GM12878 (cell line): ENCODE results near the gene OVCA2. TPM values are rescaled to one million over a fixed set of nuclear protein-coding genes. Genes with fewer than 3 reads are reported as not detected.

Source experiments
- ATAC-seq: fragments of 200-7000 bp; cut with Tn5 transposase; 3 replicates; pipeline ENCODE4 v1.9.1; 2020; ENCODE audit warnings: mild to moderate bottlenecking, moderate library complexity
- BruUV-seq: library from RNA; stranded (reverse); fragments of 400-500 nt; replicated peaks from 2 replicates; lab custom pipeline; 2021; lab: Mats Ljungman, UMichigan
- CTCF ChIA-PET: fragments of 300-600 bp; sonication (Branson Sonifier 250); formaldehyde crosslinking; extraction: SDS; loops from one replicate; lab custom pipeline; 2021; ENCODE audit warnings: inconsistent platforms; lab: Yijun Ruan, JAX
- POLR2A ChIA-PET: fragments of 350-600 bp; formaldehyde crosslinking; extraction: SDS; loops from one replicate; lab custom pipeline; 2021; ENCODE audit warnings: inconsistent platforms; lab: Charles Lee
- RAD21 ChIA-PET: fragments of 300-600 bp; sonication (Branson Sonifier 250); formaldehyde crosslinking; loops from one replicate; lab custom pipeline; 2023; ENCODE audit warnings: antibody characterized with exemption; ENCODE audit not compliant: unreplicated experiment; lab: Charles Lee
- SMC1A ChIA-PET: fragments of 300-600 bp; sonication (Branson Sonifier 250); formaldehyde crosslinking; loops from one replicate; lab custom pipeline; 2023; ENCODE audit not compliant: unreplicated experiment, uncharacterized antibody; lab: Charles Lee
- DNase-seq: peaks from one replicate; pipeline ENCODE4 v3.0.0-alpha.2; 2011; ENCODE audit warnings: low read depth, low spot score
- FAIRE-seq: peaks from 3 replicates; lab custom pipeline; 2011; peaks lifted over from hg19 to GRCh38; lab: Jason Lieb, UNC
- H2AFZ ChIP-seq: 2 replicates; pipeline ENCODE4 v1.6.0; 2011; ENCODE audit warnings: low read depth, low read length, control low read depth; ENCODE audit not compliant: control insufficient read depth
- H3K27ac ChIP-seq: 2 replicates; pipeline ENCODE4 v1.5.1; 2011; ENCODE audit warnings: control low read depth; ENCODE audit not compliant: control insufficient read depth, insufficient read depth
- H3K27me3 ChIP-seq, 2 experiments: replicated peaks in 1 of 2; 2 replicates each; pipeline versions ENCODE4 v1.6.0 to v1.6.1; 2011; ENCODE audit warnings: low read length in 1 of 2; ENCODE audit not compliant: control insufficient read depth in 2 of 2, insufficient read depth in 2 of 2
- H3K36me3 ChIP-seq, 2 experiments: 2 replicates each; pipeline ENCODE4 v1.5.1; 2011; ENCODE audit warnings: low read length in 1 of 2; ENCODE audit not compliant: control insufficient read depth in 2 of 2, insufficient read depth in 2 of 2
- H3K4me1 ChIP-seq: 2 replicates; pipeline ENCODE4 v1.6.1; 2011; ENCODE audit warnings: mild to moderate bottlenecking, low read length, moderate library complexity, mixed read lengths; ENCODE audit not compliant: control insufficient read depth, insufficient read depth
- H3K4me2 ChIP-seq: 2 replicates; pipeline ENCODE4 v1.6.0; 2011; ENCODE audit warnings: control low read depth; ENCODE audit not compliant: control insufficient read depth, insufficient read depth
- H3K4me3 ChIP-seq: fragments of 200-600 bp; sonication (generic); 2 replicates; pipeline ENCODE4 v1.5.1; 2016
- H3K79me2 ChIP-seq: 2 replicates; pipeline ENCODE4 v1.6.0; 2011; ENCODE audit warnings: low read length; ENCODE audit not compliant: control insufficient read depth, insufficient read depth
- H3K9ac ChIP-seq: 2 replicates; pipeline ENCODE4 v1.8.0; 2011; ENCODE audit warnings: low read length, control low read depth, mixed read lengths; ENCODE audit not compliant: control insufficient read depth, insufficient read depth
- H3K9me3 ChIP-seq: replicated peaks from 3 replicates; pipeline ENCODE4 v1.5.1; 2011; ENCODE audit warnings: mild to moderate bottlenecking, low read length; ENCODE audit not compliant: control insufficient read depth, insufficient read depth
- H4K20me1 ChIP-seq: 2 replicates; pipeline ENCODE4 v1.6.0; 2011; ENCODE audit not compliant: control insufficient read depth, insufficient read depth
- CHD4 ChIP-seq: fragments of 200-600 bp; sonication (generic); IDR thresholded peaks from 2 replicates; pipeline ENCODE4 v1.6.1; 2016; ENCODE audit warnings: mild to moderate bottlenecking
- ETV6 ChIP-seq, 2 experiments: fragments of 450-650 bp in 1 of 2; IDR thresholded peaks in 1 of 2; conservative IDR thresholded peaks in 1 of 2; 2 replicates each; pipeline ENCODE4 v1.6.1; 2014; ENCODE audit warnings: antibody characterized with exemption in 1 of 2, borderline replicate concordance in 1 of 2, low read depth in 1 of 2, mild to moderate bottlenecking in 1 of 2, moderate library complexity in 1 of 2
- MYB ChIP-seq: fragments of 150-350 bp; IDR thresholded peaks from 2 replicates; pipeline ENCODE4 v1.6.1; 2014; ENCODE audit warnings: mild to moderate bottlenecking, low read depth, low read length, borderline replicate concordance
- NFYB ChIP-seq: IDR thresholded peaks from 2 replicates; pipeline ENCODE4 v1.6.1; 2011; ENCODE audit warnings: low read depth, mild to moderate bottlenecking, low read length, improper control_type of control experiment, moderate library complexity; ENCODE audit not compliant: insufficient read depth
- NR2C2 ChIP-seq: IDR thresholded peaks from 2 replicates; pipeline ENCODE4 v1.6.1; 2011; ENCODE audit warnings: borderline replicate concordance, low read depth; ENCODE audit not compliant: control insufficient read depth, insufficient read length
- POLR2AphosphoS5 ChIP-seq: IDR thresholded peaks from 2 replicates; pipeline ENCODE4 v1.6.1; 2011; ENCODE audit warnings: mild to moderate bottlenecking, low read length, inconsistent platforms
- SIN3A ChIP-seq: IDR thresholded peaks from 2 replicates; pipeline ENCODE4 v1.6.1; 2012; ENCODE audit warnings: low read depth, low read length, improper control_type of control experiment
- SMAD1 ChIP-seq: fragments of 450-650 bp; IDR thresholded peaks from 2 replicates; pipeline ENCODE4 v1.6.1; 2018; ENCODE audit warnings: mild to moderate bottlenecking, low read depth; ENCODE audit not compliant: partially characterized antibody
- ZNF592 ChIP-seq: fragments of 450-650 bp; IDR thresholded peaks from 2 replicates; pipeline ENCODE4 v1.6.1; 2017; ENCODE audit warnings: mild to moderate bottlenecking, moderate library complexity
- ZNF622 ChIP-seq: fragments of 450-650 bp; IDR thresholded peaks from 2 replicates; pipeline ENCODE4 v1.6.1; 2017; ENCODE audit warnings: mild to moderate bottlenecking, inconsistent platforms
- WGBS: methylation state at CpG from one replicate; pipeline ENCODE4 v1.1.6; 2016; ENCODE audit warnings: low lambda C conversion rate; ENCODE audit not compliant: insufficient replicate concordance, insufficient coverage; ENCODE audit errors: missing lambda C conversion rate; 5-methylcytosine and 5-hydroxymethylcytosine counted together
- in situ Hi-C: fragments of 300-500 bp; cut with MboI; formaldehyde crosslinking; loops from 9 replicates; pipeline ENCODE4 v1.14.3; 2018; ENCODE audit warnings: mixed read lengths
- intact Hi-C: fragments of 100-400 bp; cut with micrococcal nuclease; formaldehyde crosslinking; loops from one replicate; pipeline ENCODE4 v1.14.2; 2022; ENCODE audit not compliant: unreplicated experiment
- polyA plus RNA-seq, 11 experiments: library from polyadenylated mRNA; depleted of rRNA in 4 of 11; unstranded in 6 of 11; stranded (reverse) in 5 of 11; fragments of >200 nt; fragmentation: Nextera tagmentation in 4 of 11; fragmentation: Illumina TruSeq in 1 of 11; extraction: Ambion mirVana in 4 of 11; extraction: Trizol in 1 of 11; gene quantifications; 1 replicate in 1 of 11; 2 replicates in 10 of 11; pipeline versions ENCODE4 v1.2.1 to v1.2.3, GENCODE V29; 2011 to 2016; ENCODE audit warnings: inconsistent platforms in 2 of 11, missing spikeins in 2 of 11, low read depth in 1 of 11
- total RNA-seq, 4 experiments: library from RNA; depleted of rRNA in 3 of 4; stranded (reverse); fragments of >200 nt in 3 of 4; fragmentation: Illumina TruSeq in 1 of 4; extraction: Trizol in 1 of 4; gene quantifications; 2 replicates each; pipeline versions ENCODE4 v1.2.1 to v1.2.3, GENCODE V29; 2013 to 2021

Gene OVCA2
- total and polyA plus RNA-seq, 10 of the 15 experiments (the other 5 are each of a cell fraction or from before 2014, with no cell fraction given): 6.1 to 75.3 (median 40.7) TPM

- Histone ChIP-seq H3K9ac (peak overlapping the region; percentile 9; the same call in 1 of the 2 replicates), H3K4me1 (peaks cover 52% of the 10 kb centered on the region), H3K9me3 (no peaks in the 10 kb centered on the region), H4K20me1 (no peaks in the 10 kb centered on the region), H3K27ac (peak overlapping the region; percentile 95), H3K79me2 (no peaks in the 10 kb centered on the region), H3K27me3 (no peaks in the 10 kb centered on the region), H3K36me3 (peaks cover 13% of the 10 kb centered on the region in 2 experiments; a peak in 3 of 4 replicates), H2AFZ (no peak overlapping the region), H3K4me3 (no peak overlapping the region)
- no peak for ATAC-seq
- DNase-seq: no peak
- in situ Hi-C loops (no loop called here), intact Hi-C loops (loop anchor here (5.0 kb wide), 1 partner anchor 171 kb away; no protein-coding TSS in a partner anchor)
- SMC1A ChIA-PET: interaction anchor here (0.9 to 6.1 kb wide), 7 partner anchors 11 to 173 kb away, joined by 3 to 107 read pairs (median 24); no protein-coding TSS in a partner anchor
- CTCF ChIA-PET: interaction anchor here (0.8 to 8.5 kb wide), 12 partner anchors 8 to 197 kb away, joined by 3 to 77 read pairs (median 6); partner anchors contain the start of gene HIC1
- FAIRE-seq: no peak
- 91% methylated on average over 31 of the region's 31 CpGs for WGBS
- RAD21 ChIA-PET: interaction anchor here (0.7 to 4.7 kb wide), 14 partner anchors 12 to 211 kb away, joined by 3 to 85 read pairs (median 5); partner anchors contain the start of gene HIC1
- TF ChIP-seq POLR2AphosphoS5 (no peak), ETV6 (conservative IDR thresholded peaks at IDR 0.05 in 1 of 2, IDR thresholded peaks at IDR 0.05 in 1 of 2; ENCODE audit: borderline replicate concordance in 1 of 2, low read depth in 1 of 2) (peak in 1 of 2 experiments; percentile 21; a peak in 1 of 4 replicates)
- TF ChIP-seq, all 136 proteins: peak for 1
- POLR2A ChIA-PET: interaction anchor here (0.6 to 12.5 kb wide), 9 partner anchors 14 to 188 kb away, joined by 3 to 148 read pairs (median 3); partner anchors contain the start of gene HIC1
- BruUV-seq: no TSS peak
- peak overlapping the region; percentile 56; the same call in 1 of the 2 replicates for H3K4me2 ChIP-seq
These were observed 29.8 kb downstream of the OVCA2 start for GRCh38 chr17:2071455-2072281.

DNA sequence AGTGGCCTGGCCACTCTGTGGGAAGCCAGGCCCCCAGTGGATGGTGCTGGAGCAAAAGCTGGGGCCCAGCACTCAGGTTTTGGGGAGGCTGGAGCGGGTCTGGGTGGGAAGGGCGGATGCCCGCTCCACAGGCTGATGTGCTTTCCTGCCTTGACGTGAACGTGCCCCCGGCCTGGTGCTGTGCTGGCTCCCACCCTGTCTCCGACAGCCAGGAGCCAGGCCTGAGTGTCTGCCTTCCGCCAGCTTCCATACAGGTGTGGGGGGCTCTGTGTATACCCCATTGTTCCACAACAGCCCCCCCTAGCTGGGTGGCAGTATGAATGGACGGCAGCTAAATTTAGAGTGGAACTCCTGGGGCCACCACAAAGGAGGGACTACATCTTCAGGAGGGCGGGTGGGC, 33.1 kb downstream of the OVCA2 start:
- intact Hi-C loops: loop anchor here (5.0 kb wide), 1 partner anchor 167 kb away; no protein-coding TSS in a partner anchor
- DNase-seq (no peak), ATAC-seq (no peak), FAIRE-seq (no peak)
- in situ Hi-C loops: no loop called here
- ChIA-PET POLR2A (interaction anchor here (12.5 kb wide), 1 partner anchor 12 kb away, joined by 148 read pairs; no protein-coding TSS in a partner anchor), CTCF (interaction anchor here (4.9 kb wide), 1 partner anchor 8 kb away, joined by 28 read pairs; no protein-coding TSS in a partner anchor), SMC1A (no interaction called here), RAD21 (interaction anchor here (1.2 to 1.5 kb wide), 2 partner anchors 13 to 63 kb away, joined by 3 to 5 read pairs; no protein-coding TSS in a partner anchor)
- no TSS peak for BruUV-seq
- Histone ChIP-seq H3K27me3 (no peaks in the 10 kb centered on the region), H3K4me3 (no peak overlapping the region), H3K36me3 (peaks cover 12 to 16% of the 10 kb centered on the region in 2 experiments; a peak in 3 of 4 replicates), H3K27ac (no peak overlapping the region), H3K79me2 (no peaks in the 10 kb centered on the region), H3K4me1 (peaks cover 39% of the 10 kb centered on the region), H3K9me3 (no peaks in the 10 kb centered on the region), H3K4me2 (no peak overlapping the region), H4K20me1 (no peaks in the 10 kb centered on the region), H3K9ac (no peak overlapping the region), H2AFZ (no peak overlapping the region)
- 94% methylated on average over 9 of the region's 10 CpGs for WGBS
- TF ChIP-seq NR2C2: no peak
- TF ChIP-seq CHD4: no peak
- no peak for TF ChIP-seq MYB
- TF ChIP-seq ZNF622: no peak
- TF ChIP-seq ZNF592: no peak
- TF ChIP-seq SMAD1: no peak
- no peak for TF ChIP-seq NFYB
- TF ChIP-seq SIN3A: no peak
